H1 (cell line): ENCODE data around the gene BCL2. TPM values are rescaled to one million over a fixed set of nuclear protein-coding genes. Genes with fewer than 3 reads are reported as not detected.

Experiments used
- CTCF ChIA-PET: fragments of 300-600 bp; sonication (Branson Sonifier 250); formaldehyde crosslinking; loops from one replicate; lab custom pipeline; 2021; ENCODE audit not compliant: partially characterized antibody; lab: Charles Lee
- POLR2A ChIA-PET: fragments of 300-600 bp; sonication (Branson Sonifier 250); formaldehyde crosslinking; loops from one replicate; lab custom pipeline; 2021; ENCODE audit warnings: inconsistent platforms; ENCODE audit not compliant: partially characterized antibody; lab: Charles Lee
- DNase-seq, 2 experiments: peaks; one replicate each; pipeline versions ENCODE4 v3.0.0 to v3.0.0-alpha.2; 2010 to 2022; ENCODE audit warnings: low spot score in 2 of 2, low read depth in 1 of 2, mixed read lengths in 1 of 2
- FAIRE-seq: peaks from 2 replicates; lab custom pipeline; 2011; peaks lifted over from hg19 to GRCh38; lab: Jason Lieb, UNC
- H2AFZ ChIP-seq: 2 replicates; pipeline ENCODE4 v1.8.1; 2012; ENCODE audit warnings: low read length, inconsistent platforms
- H2AK5ac ChIP-seq: 2 replicates; pipeline ENCODE4 v1.6.1; 2013; ENCODE audit warnings: low read depth, low read length
- H2BK120ac ChIP-seq: replicated peaks from 2 replicates; pipeline ENCODE3; 2013; ENCODE audit warnings: low read depth, low read length, inconsistent platforms
- H2BK12ac ChIP-seq: 2 replicates; pipeline ENCODE4 v1.6.1; 2013; ENCODE audit warnings: low read depth, low read length
- H2BK15ac ChIP-seq: 2 replicates; pipeline ENCODE4 v1.6.1; 2013; ENCODE audit warnings: low read length
- H2BK20ac ChIP-seq: 2 replicates; pipeline ENCODE4 v1.6.1; 2013; ENCODE audit warnings: low read length
- H2BK5ac ChIP-seq: 2 replicates; pipeline ENCODE4 v1.6.1; 2013; ENCODE audit warnings: low read depth, low read length
- H3K14ac ChIP-seq: 2 replicates; pipeline ENCODE4 v1.6.1; 2013; ENCODE audit warnings: inconsistent platforms; ENCODE audit not compliant: insufficient read length
- H3K18ac ChIP-seq: 2 replicates; pipeline ENCODE4 v1.6.1; 2013; ENCODE audit warnings: low read length; ENCODE audit errors: extremely low read depth
- H3K23ac ChIP-seq: 2 replicates; pipeline ENCODE4 v1.6.1; 2013; ENCODE audit warnings: inconsistent platforms; ENCODE audit not compliant: insufficient read length
- H3K23me2 ChIP-seq: 2 replicates; pipeline ENCODE4 v1.6.1; 2013; ENCODE audit warnings: low read depth, low read length
- H3K27ac ChIP-seq: 2 replicates; pipeline ENCODE4 v1.6.1; 2011; ENCODE audit warnings: low read depth, low read length, inconsistent platforms
- H3K27me3 ChIP-seq, 4 experiments: replicated peaks in 1 of 4; 1 replicate in 1 of 4; 2 replicates in 3 of 4; pipeline versions ENCODE4 v1.6.1 to v1.8.1; 2011 to 2013; ENCODE audit warnings: low read length in 3 of 4, mild to moderate bottlenecking in 3 of 4, inconsistent platforms in 2 of 4, mixed read lengths in 2 of 4, moderate library complexity in 1 of 4; ENCODE audit not compliant: control insufficient read depth in 3 of 4, insufficient read depth in 3 of 4; ENCODE audit errors: extremely low read depth in 1 of 4
- H3K36me3 ChIP-seq, 4 experiments: 2 replicates each; pipeline versions ENCODE4 v1.6.1 to v1.8.1; 2011 to 2013; ENCODE audit warnings: mild to moderate bottlenecking in 4 of 4, low read length in 3 of 4, moderate library complexity in 2 of 4, control low read depth in 1 of 4, inconsistent platforms in 1 of 4; ENCODE audit not compliant: insufficient read depth in 4 of 4, control insufficient read depth in 2 of 4
- H3K4ac ChIP-seq: replicated peaks from 2 replicates; pipeline ENCODE3; 2013; ENCODE audit warnings: low read length, low read depth, mixed read lengths, inconsistent platforms; ENCODE audit not compliant: insufficient read length
- H3K4me1 ChIP-seq, 4 experiments: replicated peaks in 1 of 4; 1 replicate in 1 of 4; 2 replicates in 3 of 4; pipeline versions ENCODE4 v1.6.1 to v1.8.1; 2011 to 2013; ENCODE audit warnings: low read length in 3 of 4, inconsistent platforms in 2 of 4, mixed read lengths in 1 of 4; ENCODE audit not compliant: insufficient read depth in 4 of 4, control insufficient read depth in 3 of 4
- H3K4me2 ChIP-seq, 2 experiments: 2 replicates each; pipeline versions ENCODE4 v1.6.1 to v1.8.1; 2011 to 2013; ENCODE audit warnings: low read depth in 2 of 2, low read length in 2 of 2, control low read depth in 1 of 2, inconsistent platforms in 1 of 2, mild to moderate bottlenecking in 1 of 2; ENCODE audit not compliant: insufficient read depth in 1 of 2
- H3K4me3 ChIP-seq, 4 experiments: fragments of 200-600, 300-600 bp in 1 of 4; sonication (generic), shearing (Covaris generic), sonication (Bioruptor Twin) in 1 of 4; 2 replicates each; pipeline versions ENCODE4 v1.5.1 to v1.8.1; 2011 to 2016; ENCODE audit warnings: low read length in 4 of 4, low read depth in 3 of 4, control low read depth in 2 of 4, inconsistent platforms in 2 of 4, mild to moderate bottlenecking in 2 of 4, mixed read lengths in 1 of 4, moderate library complexity in 1 of 4; ENCODE audit not compliant: insufficient read depth in 2 of 4; ENCODE audit errors: extremely low read depth in 1 of 4
- H3K56ac ChIP-seq: replicated peaks from 2 replicates; pipeline ENCODE3; 2013; ENCODE audit warnings: low read depth, mild to moderate bottlenecking, mixed read lengths, low read length, inconsistent platforms; ENCODE audit not compliant: insufficient read length
- H3K79me1 ChIP-seq: 2 replicates; pipeline ENCODE4 v1.6.1; 2013; ENCODE audit warnings: low read depth, low read length, control low read depth
- H3K79me2 ChIP-seq, 2 experiments: 2 replicates each; pipeline versions ENCODE4 v1.6.1 to v1.8.1; 2012 to 2013; ENCODE audit warnings: low read length in 2 of 2, mild to moderate bottlenecking in 2 of 2, inconsistent platforms in 1 of 2; ENCODE audit not compliant: insufficient read depth in 2 of 2, control insufficient read depth in 1 of 2
- H3K9ac ChIP-seq, 4 experiments: replicated peaks in 1 of 4; 1 replicate in 1 of 4; 2 replicates in 3 of 4; pipeline versions ENCODE4 v1.6.1 to v1.8.1; 2011 to 2013; ENCODE audit warnings: low read depth in 3 of 4, low read length in 3 of 4, control low read depth in 2 of 4, mild to moderate bottlenecking in 2 of 4, moderate library complexity in 2 of 4, inconsistent platforms in 1 of 4; ENCODE audit errors: extremely low read depth in 1 of 4
- H3K9me3 ChIP-seq, 2 experiments: 2 replicates each; pipeline versions ENCODE4 v1.6.1 to v1.8.1; 2012 to 2013; ENCODE audit warnings: mild to moderate bottlenecking in 2 of 2, moderate library complexity in 2 of 2, control low read depth in 1 of 2, inconsistent platforms in 1 of 2, low read depth in 1 of 2, low read length in 1 of 2, mixed read lengths in 1 of 2; ENCODE audit not compliant: insufficient read depth in 2 of 2
- H4K20me1 ChIP-seq, 2 experiments: replicated peaks in 1 of 2; 2 replicates each; pipeline versions ENCODE3 to v1.8.1; 2011 to 2013; ENCODE audit warnings: inconsistent platforms in 2 of 2, low read length in 2 of 2, mild to moderate bottlenecking in 1 of 2; ENCODE audit not compliant: insufficient read depth in 2 of 2, control insufficient read depth in 1 of 2
- H4K5ac ChIP-seq: 2 replicates; pipeline ENCODE4 v1.6.1; 2013; ENCODE audit warnings: low read length, low read depth, mixed read lengths, inconsistent platforms; ENCODE audit not compliant: insufficient read length
- H4K8ac ChIP-seq: 2 replicates; pipeline ENCODE4 v1.8.0; 2013; ENCODE audit warnings: mild to moderate bottlenecking, moderate library complexity, low read length, inconsistent platforms; ENCODE audit not compliant: insufficient read depth; ENCODE audit errors: extremely low read depth
- H4K91ac ChIP-seq: replicated peaks from 2 replicates; pipeline ENCODE3; 2013; ENCODE audit warnings: low read length, mixed read lengths, inconsistent platforms; ENCODE audit not compliant: insufficient read length
- CEBPB ChIP-seq: IDR thresholded peaks from 2 replicates; pipeline ENCODE4 v1.6.1; 2012; ENCODE audit warnings: low read depth, low read length
- CREB1 ChIP-seq: IDR thresholded peaks from 2 replicates; pipeline ENCODE4 v1.6.1; 2012; ENCODE audit warnings: inconsistent platforms
- HDAC2 ChIP-seq, 2 experiments: fragments of 300-600 bp in 1 of 2; sonication (generic) in 1 of 2; IDR thresholded peaks; 2 replicates each; pipeline ENCODE4 v1.6.1; 2011 to 2012; ENCODE audit warnings: low read depth in 2 of 2, low read length in 2 of 2, mild to moderate bottlenecking in 2 of 2, moderate library complexity in 2 of 2, borderline replicate concordance in 1 of 2, inconsistent platforms in 1 of 2
- JUND ChIP-seq: IDR thresholded peaks from 2 replicates; pipeline ENCODE4 v1.6.1; 2011; ENCODE audit warnings: mild to moderate bottlenecking, improper control_type of control experiment, low read length
- NANOG ChIP-seq: IDR thresholded peaks from 2 replicates; pipeline ENCODE4 v1.6.1; 2011; ENCODE audit warnings: low read length, low read depth, mild to moderate bottlenecking, inconsistent platforms; ENCODE audit not compliant: insufficient read depth, poor library complexity, severe bottlenecking
- POU5F1 ChIP-seq: IDR thresholded peaks from 2 replicates; pipeline ENCODE4 v1.6.1; 2011; ENCODE audit warnings: low read depth, mild to moderate bottlenecking, low read length, moderate library complexity
- SIX5 ChIP-seq: IDR thresholded peaks from 2 replicates; pipeline ENCODE4 v1.6.1; 2011; ENCODE audit warnings: mild to moderate bottlenecking, low read depth, low read length
- SP2 ChIP-seq: IDR thresholded peaks from 2 replicates; pipeline ENCODE4 v1.6.1; 2012; ENCODE audit warnings: mild to moderate bottlenecking, low read length, inconsistent platforms
- TAF1 ChIP-seq: IDR thresholded peaks from 2 replicates; pipeline ENCODE4 v1.6.1; 2011; ENCODE audit warnings: mild to moderate bottlenecking, low read depth, low read length
- TBP ChIP-seq: IDR thresholded peaks from 2 replicates; pipeline ENCODE4 v1.6.1; 2011; ENCODE audit warnings: low read depth, low read length, improper control_type of control experiment
- TCF12 ChIP-seq: IDR thresholded peaks from 2 replicates; pipeline ENCODE4 v1.6.1; 2011; ENCODE audit warnings: low read depth, mild to moderate bottlenecking, low read length
- WGBS, 2 experiments: shearing (Covaris generic) in 1 of 2; methylation state at CpG; one replicate each; pipeline versions ENCODE4 v1.1.6 to v1.1.7; 2013 to 2015; ENCODE audit warnings: low lambda C conversion rate in 2 of 2, mixed read lengths in 2 of 2, inconsistent platforms in 1 of 2, low coverage in 1 of 2, missing lambda C conversion rate in 1 of 2; ENCODE audit not compliant: insufficient replicate concordance in 2 of 2, insufficient coverage in 1 of 2, insufficient read length in 1 of 2; ENCODE audit errors: extremely low coverage in 1 of 2, missing lambda C conversion rate in 1 of 2; 5-methylcytosine and 5-hydroxymethylcytosine counted together
- polyA plus RNA-seq, 7 experiments: library from polyadenylated mRNA; depleted of rRNA in 3 of 7; stranded (reverse) in 5 of 7; unstranded in 2 of 7; fragments of >200 nt in 5 of 7; fragments of 200-250 nt in 2 of 7; gene quantifications; 1 replicate in 5 of 7; 2 replicates in 1 of 7; 4 replicates in 1 of 7; pipeline versions ENCODE4 v1.2.1 to v1.2.3, GENCODE V29; 2011 to 2013; ENCODE audit warnings: missing spikeins in 2 of 7, mixed read lengths in 2 of 7
- total RNA-seq: library from RNA; stranded (reverse); fragmentation: NEBNext Ultra II Directional; extraction: Animal tissue kit (Norgen Biotek cat#: 25700); gene quantifications from 2 replicates; pipeline ENCODE4 v1.2.1, GENCODE V29; 2021

The BCL2 gene
- total and polyA plus RNA-seq, 2 of the 8 experiments (the other 6 are each of a cell fraction or from before 2014, with no cell fraction given), result 0.59 to 4.5 TPM

DNA sequence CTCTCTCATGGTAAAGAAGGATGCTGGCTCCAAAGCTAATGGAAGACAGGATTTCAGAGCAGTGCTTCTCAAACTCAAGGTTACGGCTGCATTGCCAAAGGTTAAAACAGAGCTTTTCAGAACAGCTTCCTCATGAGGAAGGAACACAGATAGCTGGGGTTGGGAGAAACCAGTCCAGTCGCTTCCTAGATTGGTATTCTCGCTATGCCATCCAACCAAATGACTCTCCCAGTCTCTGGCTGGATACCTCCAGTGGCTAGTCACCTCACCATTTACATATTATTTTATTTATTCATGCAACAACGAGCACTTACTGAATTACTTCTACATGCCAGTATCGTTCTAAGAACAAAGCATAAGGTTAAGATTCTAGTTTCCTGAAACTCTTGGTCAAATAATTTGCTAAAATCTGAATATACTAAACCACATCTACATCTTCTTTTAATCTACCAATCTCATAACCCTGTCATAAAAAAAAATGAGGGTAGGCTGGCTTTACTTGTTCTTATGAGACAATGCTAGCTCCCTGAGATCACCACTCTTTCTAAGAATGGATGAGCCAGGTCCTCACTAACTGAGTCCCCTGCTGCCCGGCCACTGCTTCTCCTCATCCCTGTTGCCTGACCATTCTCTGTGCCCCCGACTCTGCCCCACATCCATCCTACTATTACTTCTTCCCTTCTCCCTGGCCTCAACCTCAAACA is 27.1 kb upstream of the BCL2 start:
- no peaks in the 10 kb centered on the region for H3K9me3 ChIP-seq
- H4K5ac ChIP-seq, result no peak overlapping the region
- no peaks in the 10 kb centered on the region for H3K4me1 ChIP-seq
- H2AFZ ChIP-seq, result no peak overlapping the region
- FAIRE-seq (no peak), DNase-seq (no peak)
- 92% methylated on average over 7 of the region's 7 CpGs; no CpG with 5 or more reads in 1 of the 2 experiments for WGBS, 2 experiments
- no peak overlapping the region for H4K91ac ChIP-seq
- no peak overlapping the region for H3K56ac ChIP-seq
- H3K23ac ChIP-seq, result no peak overlapping the region
- H3K14ac ChIP-seq, result no peak overlapping the region
- H2AK5ac ChIP-seq, result no peak overlapping the region
- no peaks in the 10 kb centered on the region for H3K79me2 ChIP-seq
- no peak overlapping the region for H2BK12ac ChIP-seq
- H3K4ac ChIP-seq, result no peak overlapping the region
- no peaks in the 10 kb centered on the region; the same call in 1 of the 2 replicates for H3K23me2 ChIP-seq
- TF ChIP-seq POU5F1 (no peak), NANOG (no peak), JUND (no peak), SIX5 (no peak), HDAC2 (IDR thresholded peaks at IDR 0.05; ENCODE audit: borderline replicate concordance in 1 of 2, low read depth in 2 of 2, low read length in 2 of 2) (no peak), CREB1 (no peak), TBP (no peak), CEBPB (no peak), TCF12 (no peak), TAF1 (no peak), SP2 (no peak)
- CTCF ChIA-PET, result interaction anchor here (1.3 to 1.7 kb wide), 2 partner anchors 24 to 93 kb away, joined by 3 read pairs; no protein-coding TSS in a partner anchor
- no peak overlapping the region for H3K4me3 ChIP-seq
- H3K4me2 ChIP-seq, result no peak overlapping the region
- peaks cover 3 to 59% (median 35%) of the 10 kb centered on the region in 4 experiments; a peak in 7 of 8 replicates for H3K36me3 ChIP-seq
- H4K20me1 ChIP-seq, result no peaks in the 10 kb centered on the region
- H4K8ac ChIP-seq, result no peak overlapping the region
- H2BK120ac ChIP-seq, result no peak overlapping the region
- H3K27ac ChIP-seq, result no peak overlapping the region
- no peak overlapping the region for H2BK20ac ChIP-seq
- H3K9ac ChIP-seq, result no peak overlapping the region
- H2BK15ac ChIP-seq, result no peak overlapping the region
- H3K27me3 ChIP-seq, result no peaks in the 10 kb centered on the region
- H3K79me1 ChIP-seq, result no peaks in the 10 kb centered on the region
- no peak overlapping the region for H3K18ac ChIP-seq
- POLR2A ChIA-PET, result interaction anchor here (1.2 kb wide), 1 partner anchor 10 kb away, joined by 3 read pairs; no protein-coding TSS in a partner anchor
- H2BK5ac ChIP-seq, result no peak overlapping the region
